Heart left ventricle (tissue), 16 donors: Measurements from ENCODE around the gene TP53I3. TPM values are rescaled to one million over a fixed set of nuclear protein-coding genes. Genes with fewer than 3 reads are reported as not detected.

Experiments
- ATAC-seq, 4 donors: fragments of 200-7000 bp; cut with Tn5 transposase; one replicate each; pipeline ENCODE4 v1.9.1; 2020 to 2022; ENCODE audit warnings: moderate library complexity in 4 of 4, mild to moderate bottlenecking in 3 of 4, moderate number of reproducible peaks in 1 of 4
- DNase-seq, 5 donors: peaks; one replicate each; pipeline ENCODE4 v3.0.0-alpha.2; 2020
- H3K27ac ChIP-seq, 12 donors: fragments of 200-600 bp; sonication (generic) in 4 of 12; one replicate each; pipeline versions ENCODE4 v1.5.0 to v1.8.0; 2016 to 2022; ENCODE audit warnings: mild to moderate bottlenecking in 2 of 12
- H3K27me3 ChIP-seq, 9 donors: fragments of 200-600 bp; sonication (generic) in 2 of 9; one replicate each; pipeline versions ENCODE4 v1.5.1 to v1.8.0; 2016 to 2022; ENCODE audit warnings: mild to moderate bottlenecking in 3 of 9
- H3K36me3 ChIP-seq, 9 donors: fragments of 200-600 bp; sonication (generic) in 2 of 9; one replicate each; pipeline versions ENCODE4 v1.5.0 to v1.8.0; 2018 to 2022; ENCODE audit warnings: mild to moderate bottlenecking in 2 of 9
- H3K4me1 ChIP-seq, 12 donors: fragments of 200-600 bp; sonication (generic) in 4 of 12; one replicate each; pipeline versions ENCODE4 v1.5.0 to v1.8.0; 2016 to 2022; ENCODE audit warnings: mild to moderate bottlenecking in 3 of 12
- H3K4me3 ChIP-seq, 12 donors: fragments of 200-600 bp; sonication (generic) in 4 of 12; one replicate each; pipeline versions ENCODE4 v1.5.0 to v1.8.0; 2017 to 2022; ENCODE audit warnings: mild to moderate bottlenecking in 9 of 12, moderate library complexity in 4 of 12
- H3K9me3 ChIP-seq, 12 donors: fragments of 200-600 bp; sonication (generic) in 4 of 12; one replicate each; pipeline versions ENCODE4 v1.5.0 to v1.8.0; 2016 to 2022; ENCODE audit warnings: mild to moderate bottlenecking in 1 of 12
- POLR2A ChIP-seq, 2 donors: fragments of 450-650 bp; IDR thresholded peaks; one replicate each; pipeline ENCODE4 v1.6.1; 2017; ENCODE audit warnings: antibody characterized with exemption in 2 of 2, mild to moderate bottlenecking in 2 of 2, moderate library complexity in 2 of 2
- WGBS, 4 donors: extraction: QIAGEN DNeasy Blood & Tissue Kit in 2 of 4; methylation state at CpG; one replicate each; pipeline versions ENCODE4 v1.1.5 to v1.1.7; 2013 to 2018; 5-methylcytosine and 5-hydroxymethylcytosine counted together
- intact Hi-C, 10 donors: fragments of 100-400 bp; cut with DNase I; formaldehyde crosslinking; loops; one replicate each; pipeline versions ENCODE4 v1.11.1 to v1.14.2; 2022
- long read RNA-seq, 3 donors: library from polyadenylated mRNA; unstranded; transcript quantifications; one replicate each; pipeline ENCODE4 v2.0.0, GENCODE V29; 2020 to 2021
- polyA plus RNA-seq, 2 donors: library from polyadenylated mRNA; stranded (reverse); fragments of 200-250 nt; gene quantifications; one replicate each; pipeline ENCODE4 v1.2.3, GENCODE V29; 2013
- total RNA-seq, 9 donors: library from RNA; depleted of rRNA in 2 of 9; stranded (reverse); fragments of >200 nt in 2 of 9; fragmentation: NEBNext Ultra II Directional in 3 of 9; extraction: Animal tissue kit (Norgen Biotek cat#: 25700) in 3 of 9; gene quantifications; one replicate each; pipeline versions ENCODE4 v1.1.0 to v1.2.4, GENCODE V29; 2016 to 2023
- TF ChIP-seq, protein P1 (sequence below), 12 donors: fragments of 200-600 bp; sonication (generic) in 4 of 12; IDR thresholded peaks; one replicate each; pipeline versions ENCODE4 v1.5.0 to v1.8.0; 2018 to 2022; ENCODE audit warnings: antibody characterized with exemption in 12 of 12, mild to moderate bottlenecking in 5 of 12
- donor health status: ischemic (EF 13 %, LVEDD 7.1; RV severe dilation, severe dysfunction).
- donor health status: healthy with polysubstance abuse.
- donor health status: DM: no; HTN: yes; CAD: no.
- donor health status: DM: no; HTN: no; CAD: no.
- donor health status: ischemic (EF 25% LVEDD 6.9; RV normal size, moderate dysfunction).
- donor health status: ischemic (EF 25% LVEDD 5.7; RV mildly dilated, moderate dysfunction).
- donor health status: healthy.
- donor health status: DM: yes; HTN: yes; CAD: no.
- donor health status: ischemic (EF 35%, LVEDD 5.7; RV mildly dilated, moderate dysfunction).
- donor health status: nonischemic (EF 11% LVEDD 7.7; RV severe dilation, severe dysfunction).
- donor health status: DM: yes; HTN: yes; CAD: no.
- donor health status: PGD.
- donor health status: ischemic (EF 29% LVEDD 5.4; RV normal size, mild dysfunction).
- donor health status: nonischemic (EF 23%, LVEDD 6.1; RV moderate dilation, normal function).

The TP53I3 gene, protein sequence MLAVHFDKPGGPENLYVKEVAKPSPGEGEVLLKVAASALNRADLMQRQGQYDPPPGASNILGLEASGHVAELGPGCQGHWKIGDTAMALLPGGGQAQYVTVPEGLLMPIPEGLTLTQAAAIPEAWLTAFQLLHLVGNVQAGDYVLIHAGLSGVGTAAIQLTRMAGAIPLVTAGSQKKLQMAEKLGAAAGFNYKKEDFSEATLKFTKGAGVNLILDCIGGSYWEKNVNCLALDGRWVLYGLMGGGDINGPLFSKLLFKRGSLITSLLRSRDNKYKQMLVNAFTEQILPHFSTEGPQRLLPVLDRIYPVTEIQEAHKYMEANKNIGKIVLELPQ
- total RNA-seq (10 to 100 TPM in 4 of 9 donors, 1 to 10 TPM in 5; 4.7 to 21.8 (median 9.6) TPM), polyA plus RNA-seq (10 to 100 TPM; 15.4 to 23.3 TPM)
- long read RNA-seq, donor 1, partial matches to known transcripts = 1 of 6 reads
- long read RNA-seq, donor 1, other reads (novel, unspliced or antisense) = 3 of 6 reads
- long read RNA-seq, donor 2, transcript TP53I3-202 (6 exons, 1,635 nt) = major isoform, 6 of 17 reads
- long read RNA-seq, donor 2, partial matches to known transcripts = 0 of 17 reads
- long read RNA-seq, donor 2, other reads (novel, unspliced or antisense) = 6 of 17 reads
- long read RNA-seq, donor 3, partial matches to known transcripts = 1 of 11 reads
- long read RNA-seq, donor 3, other reads (novel, unspliced or antisense) = 0 of 11 reads

GRCh38 chr2:24084386-24085199 is at the start of gene TP53I3:
Gene TP53I3, minus strand, starts transcription at chr2:24084834. Its CDS starts 508 bp downstream, at chr2:24084326.
- Histone ChIP-seq H3K36me3 (peaks cover 0 to 48% (median 35%) of the 10 kb centered on the region in 9 donors), H3K9me3 (no peaks in the 10 kb centered on the region), H3K4me1 (peaks cover 0 to 27% (median 13%) of the 10 kb centered on the region in 12 donors), H3K27me3 (no peaks in the 10 kb centered on the region), H3K27ac (peak within 1 kb of the TSS; percentile 85 to 98 (median 92)), H3K4me3 (peak within 1 kb of the TSS; percentile 34 to 81 (median 69))
- ATAC-seq = peak; percentile 94 to 97 (median 96)
- DNase-seq = peak; percentile 88 to 95 (median 91)
- TF ChIP-seq, protein P1, sequence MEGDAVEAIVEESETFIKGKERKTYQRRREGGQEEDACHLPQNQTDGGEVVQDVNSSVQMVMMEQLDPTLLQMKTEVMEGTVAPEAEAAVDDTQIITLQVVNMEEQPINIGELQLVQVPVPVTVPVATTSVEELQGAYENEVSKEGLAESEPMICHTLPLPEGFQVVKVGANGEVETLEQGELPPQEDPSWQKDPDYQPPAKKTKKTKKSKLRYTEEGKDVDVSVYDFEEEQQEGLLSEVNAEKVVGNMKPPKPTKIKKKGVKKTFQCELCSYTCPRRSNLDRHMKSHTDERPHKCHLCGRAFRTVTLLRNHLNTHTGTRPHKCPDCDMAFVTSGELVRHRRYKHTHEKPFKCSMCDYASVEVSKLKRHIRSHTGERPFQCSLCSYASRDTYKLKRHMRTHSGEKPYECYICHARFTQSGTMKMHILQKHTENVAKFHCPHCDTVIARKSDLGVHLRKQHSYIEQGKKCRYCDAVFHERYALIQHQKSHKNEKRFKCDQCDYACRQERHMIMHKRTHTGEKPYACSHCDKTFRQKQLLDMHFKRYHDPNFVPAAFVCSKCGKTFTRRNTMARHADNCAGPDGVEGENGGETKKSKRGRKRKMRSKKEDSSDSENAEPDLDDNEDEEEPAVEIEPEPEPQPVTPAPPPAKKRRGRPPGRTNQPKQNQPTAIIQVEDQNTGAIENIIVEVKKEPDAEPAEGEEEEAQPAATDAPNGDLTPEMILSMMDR (IDR thresholded peaks at IDR 0.05) = peak; percentile 93 to 99 (median 96)
- TF ChIP-seq POLR2A (IDR thresholded peaks at IDR 0.05) = peak in 1 of 2 donors; percentile 49
- intact Hi-C loops = loop anchor here in 8 of 10 donors (1.0 to 10.0 kb wide), 12 partner anchors 37 to 262 kb away; partner anchors contain the start of genes ATAD2B (in 5 of the 8), FAM228B (in 5 of the 8), PFN4 (in 5 of the 8) and FKBP1B (in 1 of the 8)
- 0 to 1% (median 0%) methylated on average over 17 to 44 of the region's 44 CpGs for WGBS, 4 donors

DNA sequence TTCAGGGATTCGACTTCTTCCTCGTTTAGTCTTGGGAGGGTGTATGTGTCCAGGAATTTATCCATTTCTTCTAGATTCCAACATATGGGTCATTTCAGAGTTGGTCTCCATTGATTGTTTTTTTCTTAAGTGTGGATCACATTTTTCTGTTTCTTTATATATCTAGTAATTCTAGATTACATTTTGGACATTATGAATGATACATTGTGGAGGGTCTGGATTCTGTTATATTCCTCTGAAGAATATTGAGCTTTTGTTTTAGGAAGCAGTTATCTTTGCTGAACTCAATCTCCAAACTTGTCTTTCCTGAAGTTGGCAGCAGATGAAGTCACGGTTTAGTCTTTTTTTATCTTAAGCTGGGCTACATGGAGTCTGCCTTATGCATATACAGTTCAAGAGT is 47.9 kb upstream of the TP53I3 start:
- DNase-seq = no peak
- intact Hi-C loops = no loop called here

GRCh38 chr2:24125956-24126355 is 41.3 kb upstream of the TP53I3 start:
- Histone ChIP-seq H3K27me3 (no peaks in the 10 kb centered on the region), H3K4me3 (no peak overlapping the region), H3K36me3 (no peaks in the 10 kb centered on the region), H3K4me1 (peaks cover 0 to 30% (median 16%) of the 10 kb centered on the region in 12 donors), H3K9me3 (no peaks in the 10 kb centered on the region), H3K27ac (no peak overlapping the region)
- intact Hi-C loops = no loop called here
- 19 to 51% (median 42%) methylated on average over 1 of the region's 1 CpG for WGBS, 4 donors
- no peak for TF ChIP-seq POLR2A (IDR thresholded peaks at IDR 0.05)
- TF ChIP-seq, protein P1 (IDR thresholded peaks at IDR 0.05) = no peak
- no peak for DNase-seq
- ATAC-seq = no peak

More for the DNA sequence above, 47.9 kb upstream of the TP53I3 start:
- no peak for TF ChIP-seq POLR2A (IDR thresholded peaks at IDR 0.05)
- TF ChIP-seq, protein P1 (IDR thresholded peaks at IDR 0.05) = no peak
- H3K9me3 ChIP-seq = peaks cover 0 to 14% (median 4%) of the 10 kb centered on the region in 12 donors
- H3K36me3 ChIP-seq = peaks cover 0 to 13% (median 0%) of the 10 kb centered on the region in 9 donors
- no peak overlapping the region for H3K27ac ChIP-seq
- H3K4me3 ChIP-seq = no peak overlapping the region
- H3K4me1 ChIP-seq = peaks cover 0 to 7% (median 0%) of the 10 kb centered on the region in 12 donors
- ATAC-seq = no peak
- WGBS, 4 donors = 93 to 97% (median 95%) methylated on average over 3 of the region's 3 CpGs
- no peaks in the 10 kb centered on the region for H3K27me3 ChIP-seq
